Liver (tissue), 9 donors: ENCODE measurements around the gene HOXC6. TPM values are rescaled to one million over a fixed set of nuclear protein-coding genes. Genes with fewer than 3 reads are reported as not detected.

Source experiments
- DNase-seq: peaks from one replicate; pipeline ENCODE4 v3.0.0-alpha.2; 2017; ENCODE audit warnings: low spot score
- H3K27ac ChIP-seq, 2 donors: one replicate each; pipeline ENCODE4 v1.7.0; 2013; ENCODE audit warnings: inconsistent platforms in 2 of 2, low read length in 2 of 2, control low read depth in 1 of 2, low read depth in 1 of 2, mild to moderate bottlenecking in 1 of 2
- H3K27me3 ChIP-seq, 4 donors: one replicate each; pipeline versions ENCODE4 v1.6.1 to v1.7.0; 2013; ENCODE audit warnings: low read length in 3 of 4, inconsistent platforms in 1 of 4, mild to moderate bottlenecking in 1 of 4, moderate library complexity in 1 of 4; ENCODE audit not compliant: control insufficient read depth in 4 of 4, insufficient read depth in 4 of 4
- H3K36me3 ChIP-seq, 4 donors: one replicate each; pipeline versions ENCODE4 v1.6.1 to v1.7.0; 2013; ENCODE audit warnings: low read length in 3 of 4, mild to moderate bottlenecking in 3 of 4, low read depth in 1 of 4, moderate library complexity in 1 of 4; ENCODE audit not compliant: control insufficient read depth in 4 of 4, insufficient read depth in 3 of 4
- H3K4me1 ChIP-seq, 4 donors: one replicate each; pipeline versions ENCODE4 v1.6.1 to v1.7.0; 2013; ENCODE audit warnings: low read length in 3 of 4, mild to moderate bottlenecking in 3 of 4, moderate library complexity in 1 of 4; ENCODE audit not compliant: control insufficient read depth in 4 of 4, insufficient read depth in 4 of 4
- H3K4me3 ChIP-seq, 3 donors: one replicate each; pipeline versions ENCODE4 v1.6.1 to v1.7.0; 2013; ENCODE audit warnings: low read length in 3 of 3, control low read depth in 1 of 3, low read depth in 1 of 3, mild to moderate bottlenecking in 1 of 3
- H3K9ac ChIP-seq, 2 donors: one replicate each; pipeline ENCODE4 v1.7.0; 2013; ENCODE audit warnings: low read length in 2 of 2, mild to moderate bottlenecking in 2 of 2, moderate library complexity in 2 of 2, control low read depth in 1 of 2, low read depth in 1 of 2
- H3K9me3 ChIP-seq, 4 donors: one replicate each; pipeline versions ENCODE4 v1.6.1 to v1.7.0; 2013; ENCODE audit warnings: low read length in 3 of 4; ENCODE audit not compliant: control insufficient read depth in 4 of 4
- EGR1 ChIP-seq, 2 donors: IDR thresholded peaks; 2 replicates each; pipeline ENCODE4 v1.6.1; 2016 to 2018; ENCODE audit warnings: antibody characterized with exemption in 2 of 2, low read depth in 2 of 2
- FOXA1 ChIP-seq: IDR thresholded peaks from 2 replicates; pipeline ENCODE4 v1.6.1; 2016; ENCODE audit warnings: antibody characterized with exemption
- FOXA2 ChIP-seq: IDR thresholded peaks from 2 replicates; pipeline ENCODE4 v1.6.1; 2016; ENCODE audit warnings: antibody characterized with exemption
- GABPA ChIP-seq, 2 donors: IDR thresholded peaks in 1 of 2; conservative IDR thresholded peaks in 1 of 2; 2 replicates each; pipeline ENCODE4 v1.6.1; 2016; ENCODE audit warnings: antibody characterized with exemption in 2 of 2, mild to moderate bottlenecking in 1 of 2, moderate library complexity in 1 of 2
- HNF4A ChIP-seq, 2 donors: conservative IDR thresholded peaks; 2 replicates each; pipeline ENCODE4 v1.6.1; 2016; ENCODE audit warnings: antibody characterized with exemption in 2 of 2, mild to moderate bottlenecking in 2 of 2
- HNF4G ChIP-seq: IDR thresholded peaks from 2 replicates; pipeline ENCODE4 v1.6.1; 2016; ENCODE audit warnings: antibody characterized with exemption
- JUND ChIP-seq, 2 donors: IDR thresholded peaks; 2 replicates each; pipeline ENCODE4 v1.6.1; 2016; ENCODE audit warnings: antibody characterized with exemption in 2 of 2
- NR2F2 ChIP-seq: IDR thresholded peaks from 2 replicates; pipeline ENCODE4 v1.6.1; 2016; ENCODE audit warnings: antibody characterized with exemption
- RAD21 ChIP-seq, 2 donors: IDR thresholded peaks; 2 replicates each; pipeline ENCODE4 v1.6.1; 2016; ENCODE audit warnings: antibody characterized with exemption in 2 of 2, mild to moderate bottlenecking in 2 of 2
- RXRA ChIP-seq, 2 donors: IDR thresholded peaks; 2 replicates each; pipeline ENCODE4 v1.6.1; 2017 to 2018; ENCODE audit warnings: antibody characterized with exemption in 2 of 2, mild to moderate bottlenecking in 1 of 2
- SP1 ChIP-seq: IDR thresholded peaks from 2 replicates; pipeline ENCODE4 v1.6.1; 2018; ENCODE audit warnings: antibody characterized with exemption, mild to moderate bottlenecking
- TAF1 ChIP-seq: conservative IDR thresholded peaks from 2 replicates; pipeline ENCODE4 v1.6.1; 2016; ENCODE audit warnings: antibody characterized with exemption, mild to moderate bottlenecking
- YY1 ChIP-seq: IDR thresholded peaks from 2 replicates; pipeline ENCODE4 v1.6.1; 2016; ENCODE audit warnings: antibody characterized with exemption, mild to moderate bottlenecking
- ZBTB33 ChIP-seq: IDR thresholded peaks from 2 replicates; pipeline ENCODE4 v1.6.1; 2016; ENCODE audit warnings: antibody characterized with exemption
- WGBS: extraction: QIAGEN DNeasy Blood & Tissue Kit; methylation state at CpG from one replicate; pipeline ENCODE4 v1.1.7; 2013; 5-methylcytosine and 5-hydroxymethylcytosine counted together
- polyA plus RNA-seq, 2 donors: library from polyadenylated mRNA; stranded (reverse) in 1 of 2; unstranded in 1 of 2; fragments of 200-250 nt in 1 of 2; fragments of >200 nt in 1 of 2; fragmentation: Nextera tagmentation in 1 of 2; extraction: Ambion mirVana in 1 of 2; gene quantifications; one replicate each; pipeline versions ENCODE4 v1.2.1 to v1.2.3, GENCODE V29; 2013 to 2015
- total RNA-seq, 2 donors: library from RNA; depleted of rRNA; stranded (reverse); fragments of >200 nt; gene quantifications; one replicate each; pipeline ENCODE4 v1.2.3, GENCODE V29; 2014
- TF ChIP-seq, protein P1 (sequence below): fragments of 150-350 bp; IDR thresholded peaks from 2 replicates; pipeline ENCODE4 v1.5.1; 2017; ENCODE audit warnings: improper control_type of control experiment, low read depth, low read length; ENCODE audit not compliant: missing input control
- TF ChIP-seq, protein P2 (sequence below): IDR thresholded peaks from 2 replicates; pipeline ENCODE4 v1.6.1; 2016; ENCODE audit warnings: antibody characterized with exemption
- TF ChIP-seq, protein P3 (sequence below): IDR thresholded peaks from 2 replicates; pipeline ENCODE4 v1.6.1; 2016; ENCODE audit warnings: antibody characterized with exemption, mild to moderate bottlenecking
- donor health status: healthy.
- donor health status: healthy.
- donor health status: healthy.
- donor health status: healthy.
- donor health status: healthy.

HOXC6 gene
- total and polyA plus RNA-seq, 4 donors = 0.33 TPM; not detected in 3

DNA sequence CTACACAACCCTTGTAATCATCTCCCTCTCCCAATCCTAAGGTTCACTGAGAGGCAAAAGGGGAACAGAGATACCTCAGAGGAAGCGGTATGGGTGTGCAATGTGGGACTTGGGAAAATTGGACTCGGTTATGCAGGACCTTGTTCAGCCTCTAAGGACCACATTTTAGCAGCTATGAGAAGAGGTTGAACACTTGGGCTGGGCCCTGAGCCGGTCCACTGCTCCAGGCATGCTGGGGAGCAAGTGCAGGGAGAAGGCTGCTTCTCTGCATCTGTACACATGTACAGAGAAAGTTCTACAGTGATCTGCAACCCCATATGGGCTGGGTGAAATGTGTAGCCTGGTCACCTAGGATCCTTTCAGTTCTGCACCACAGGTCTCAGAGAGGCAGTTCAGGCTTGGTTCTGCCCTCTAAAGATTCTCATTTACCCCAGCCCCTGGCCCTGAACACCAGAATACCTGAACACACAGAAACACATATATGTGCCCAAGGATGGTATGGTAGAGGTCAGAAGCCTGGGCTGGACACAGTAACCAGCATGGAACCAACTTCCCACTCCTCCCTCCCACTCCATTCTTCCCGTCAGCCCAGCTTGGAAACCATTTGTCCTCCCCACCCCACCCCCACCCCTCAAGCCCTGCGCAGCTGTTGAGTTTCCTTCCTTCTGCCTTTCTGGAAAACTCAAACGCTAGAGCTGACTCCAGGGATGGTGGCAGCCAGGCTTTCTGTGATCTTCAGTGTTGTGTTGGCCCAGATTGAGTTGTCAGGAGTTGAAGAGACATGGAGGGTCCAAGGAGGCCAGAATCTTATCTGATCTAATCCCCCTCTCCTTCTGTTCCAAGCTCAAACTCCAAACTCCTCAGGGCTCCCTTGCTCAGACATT, 15.0 kb downstream of the HOXC6 start:
- H3K4me1 ChIP-seq = no peaks in the 10 kb centered on the region
- TF ChIP-seq TAF1 = no peak
- no peak for TF ChIP-seq JUND (IDR thresholded peaks at IDR 0.05)
- TF ChIP-seq HNF4G = no peak
- TF ChIP-seq RXRA (IDR thresholded peaks at IDR 0.05) = no peak
- TF ChIP-seq, protein P1, sequence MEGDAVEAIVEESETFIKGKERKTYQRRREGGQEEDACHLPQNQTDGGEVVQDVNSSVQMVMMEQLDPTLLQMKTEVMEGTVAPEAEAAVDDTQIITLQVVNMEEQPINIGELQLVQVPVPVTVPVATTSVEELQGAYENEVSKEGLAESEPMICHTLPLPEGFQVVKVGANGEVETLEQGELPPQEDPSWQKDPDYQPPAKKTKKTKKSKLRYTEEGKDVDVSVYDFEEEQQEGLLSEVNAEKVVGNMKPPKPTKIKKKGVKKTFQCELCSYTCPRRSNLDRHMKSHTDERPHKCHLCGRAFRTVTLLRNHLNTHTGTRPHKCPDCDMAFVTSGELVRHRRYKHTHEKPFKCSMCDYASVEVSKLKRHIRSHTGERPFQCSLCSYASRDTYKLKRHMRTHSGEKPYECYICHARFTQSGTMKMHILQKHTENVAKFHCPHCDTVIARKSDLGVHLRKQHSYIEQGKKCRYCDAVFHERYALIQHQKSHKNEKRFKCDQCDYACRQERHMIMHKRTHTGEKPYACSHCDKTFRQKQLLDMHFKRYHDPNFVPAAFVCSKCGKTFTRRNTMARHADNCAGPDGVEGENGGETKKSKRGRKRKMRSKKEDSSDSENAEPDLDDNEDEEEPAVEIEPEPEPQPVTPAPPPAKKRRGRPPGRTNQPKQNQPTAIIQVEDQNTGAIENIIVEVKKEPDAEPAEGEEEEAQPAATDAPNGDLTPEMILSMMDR = no peak
- TF ChIP-seq, protein P2, sequence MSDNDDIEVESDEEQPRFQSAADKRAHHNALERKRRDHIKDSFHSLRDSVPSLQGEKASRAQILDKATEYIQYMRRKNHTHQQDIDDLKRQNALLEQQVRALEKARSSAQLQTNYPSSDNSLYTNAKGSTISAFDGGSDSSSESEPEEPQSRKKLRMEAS = no peak
- TF ChIP-seq GABPA (IDR thresholded peaks at IDR 0.05 in 1 of 2, conservative IDR thresholded peaks at IDR 0.05 in 1 of 2) = no peak
- no peak for TF ChIP-seq YY1
- no peak for TF ChIP-seq HNF4A (conservative IDR thresholded peaks at IDR 0.05)
- no peak for TF ChIP-seq EGR1 (IDR thresholded peaks at IDR 0.05; ENCODE audit: low read depth in 2 of 2)
- no peak for TF ChIP-seq ZBTB33
- no peak for TF ChIP-seq RAD21 (IDR thresholded peaks at IDR 0.05)
- no peak for TF ChIP-seq SP1
- no peak for TF ChIP-seq NR2F2
- no peak for TF ChIP-seq FOXA1
- TF ChIP-seq, protein P3, sequence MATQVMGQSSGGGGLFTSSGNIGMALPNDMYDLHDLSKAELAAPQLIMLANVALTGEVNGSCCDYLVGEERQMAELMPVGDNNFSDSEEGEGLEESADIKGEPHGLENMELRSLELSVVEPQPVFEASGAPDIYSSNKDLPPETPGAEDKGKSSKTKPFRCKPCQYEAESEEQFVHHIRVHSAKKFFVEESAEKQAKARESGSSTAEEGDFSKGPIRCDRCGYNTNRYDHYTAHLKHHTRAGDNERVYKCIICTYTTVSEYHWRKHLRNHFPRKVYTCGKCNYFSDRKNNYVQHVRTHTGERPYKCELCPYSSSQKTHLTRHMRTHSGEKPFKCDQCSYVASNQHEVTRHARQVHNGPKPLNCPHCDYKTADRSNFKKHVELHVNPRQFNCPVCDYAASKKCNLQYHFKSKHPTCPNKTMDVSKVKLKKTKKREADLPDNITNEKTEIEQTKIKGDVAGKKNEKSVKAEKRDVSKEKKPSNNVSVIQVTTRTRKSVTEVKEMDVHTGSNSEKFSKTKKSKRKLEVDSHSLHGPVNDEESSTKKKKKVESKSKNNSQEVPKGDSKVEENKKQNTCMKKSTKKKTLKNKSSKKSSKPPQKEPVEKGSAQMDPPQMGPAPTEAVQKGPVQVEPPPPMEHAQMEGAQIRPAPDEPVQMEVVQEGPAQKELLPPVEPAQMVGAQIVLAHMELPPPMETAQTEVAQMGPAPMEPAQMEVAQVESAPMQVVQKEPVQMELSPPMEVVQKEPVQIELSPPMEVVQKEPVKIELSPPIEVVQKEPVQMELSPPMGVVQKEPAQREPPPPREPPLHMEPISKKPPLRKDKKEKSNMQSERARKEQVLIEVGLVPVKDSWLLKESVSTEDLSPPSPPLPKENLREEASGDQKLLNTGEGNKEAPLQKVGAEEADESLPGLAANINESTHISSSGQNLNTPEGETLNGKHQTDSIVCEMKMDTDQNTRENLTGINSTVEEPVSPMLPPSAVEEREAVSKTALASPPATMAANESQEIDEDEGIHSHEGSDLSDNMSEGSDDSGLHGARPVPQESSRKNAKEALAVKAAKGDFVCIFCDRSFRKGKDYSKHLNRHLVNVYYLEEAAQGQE = no peak
- no peak for TF ChIP-seq FOXA2
- WGBS = 34% methylated on average over 6 of the region's 6 CpGs
- H3K36me3 ChIP-seq = no peaks in the 10 kb centered on the region
- H3K9me3 ChIP-seq = no peaks in the 10 kb centered on the region
- peaks cover 9 to 33% (median 18%) of the 10 kb centered on the region in 4 donors for H3K27me3 ChIP-seq
- no peak overlapping the region for H3K27ac ChIP-seq
- no peak overlapping the region for H3K4me3 ChIP-seq
- DNase-seq = no peak
- H3K9ac ChIP-seq = no peak overlapping the region
